Measurements from ENCODE around the gene DDX1.
"Not testable (repeated sequence)": the region's sequence is repeated elsewhere in the genome, so short reads cannot be mapped to it uniquely, and the experiment has no call there.

The DDX1 gene
- total RNA-seq, result 51.9 to 217 (median 87.2) reads per million in 9 experiments

GRCh38 chr2:15591692-15592463 lies at the start of gene DDX1:
Gene DDX1, plus strand, starts transcription at chr2:15591868. Its CDS starts 66 bp downstream, at chr2:15591934.
- Mint-ChIP-seq H3K9me3 (no peaks in the 10 kb centered on the region), H3K4me3 (peak within 1 kb of the TSS; percentile 89 to 93), H3K27me3 (no peaks in the 10 kb centered on the region), H3K4me1 (ENCODE audit: low read depth in 2 of 2) (peaks cover 12 to 26% of the 10 kb centered on the region in 2 donors), H3K36me3 (ENCODE audit: insufficient read depth) (peaks cover 31% of the 10 kb centered on the region), H3K27ac (peak within 1 kb of the TSS; percentile 94 to 96)
- DNase-seq (peak; percentile 80 to 86 (median 86)), ATAC-seq (replicated peaks) (peak; percentile 94)

- not testable (repeated sequence) for H3K4me3 Mint-ChIP-seq; H3K36me3 Mint-ChIP-seq (ENCODE audit: insufficient read depth); H3K27ac Mint-ChIP-seq; ATAC-seq (replicated peaks); DNase-seq; H3K27me3 Mint-ChIP-seq; H3K9me3 Mint-ChIP-seq
- peaks cover 0 to 15% of the 10 kb centered on the region in 2 donors for H3K4me1 Mint-ChIP-seq (ENCODE audit: low read depth in 2 of 2)
Observed at GRCh38 chr2:15542269-15542668, 49.4 kb upstream of the DDX1 start.

GRCh38 chr2:15543053-15543452 lies 48.6 kb upstream of the DDX1 start:
- ATAC-seq (replicated peaks), result no peak
- peaks cover 1% of the 10 kb centered on the region for H3K36me3 Mint-ChIP-seq (ENCODE audit: insufficient read depth)
- no peaks in the 10 kb centered on the region for H3K9me3 Mint-ChIP-seq
- no peak for DNase-seq
- peaks cover 0 to 15% of the 10 kb centered on the region in 2 donors for H3K4me1 Mint-ChIP-seq (ENCODE audit: low read depth in 2 of 2)
- no peak overlapping the region for H3K27ac Mint-ChIP-seq
- H3K27me3 Mint-ChIP-seq, result no peaks in the 10 kb centered on the region
- no peak overlapping the region for H3K4me3 Mint-ChIP-seq

GRCh38 chr2:15543541-15543940 lies 48.1 kb upstream of the DDX1 start:
- DNase-seq (no peak), ATAC-seq (replicated peaks) (no peak)
- Mint-ChIP-seq H3K27me3 (no peaks in the 10 kb centered on the region), H3K4me1 (ENCODE audit: low read depth in 2 of 2) (peaks cover 0 to 15% of the 10 kb centered on the region in 2 donors), H3K4me3 (no peak overlapping the region), H3K36me3 (ENCODE audit: insufficient read depth) (peaks cover 6% of the 10 kb centered on the region), H3K9me3 (no peaks in the 10 kb centered on the region), H3K27ac (no peak overlapping the region)

GRCh38 chr2:15544227-15544626 lies 47.4 kb upstream of the DDX1 start:
- H3K36me3 Mint-ChIP-seq (ENCODE audit: insufficient read depth), result peaks cover 6% of the 10 kb centered on the region
- DNase-seq, result no peak

GRCh38 chr2:15546297-15547098 lies 45.2 kb upstream of the DDX1 start:
- DNase-seq, result no peak

More at GRCh38 chr2:15544227-15544626, 47.4 kb upstream of the DDX1 start:
- H3K9me3 Mint-ChIP-seq, result no peaks in the 10 kb centered on the region
- H3K27me3 Mint-ChIP-seq, result no peaks in the 10 kb centered on the region
- no peak for ATAC-seq (replicated peaks)
- H3K4me3 Mint-ChIP-seq, result no peak overlapping the region
- peaks cover 0 to 15% of the 10 kb centered on the region in 2 donors for H3K4me1 Mint-ChIP-seq (ENCODE audit: low read depth in 2 of 2)
- H3K27ac Mint-ChIP-seq, result no peak overlapping the region

GRCh38 chr2:15547115-15547876 lies 44.4 kb upstream of the DDX1 start:
- ATAC-seq (replicated peaks) (no peak), DNase-seq (no peak)
- Mint-ChIP-seq H3K36me3 (ENCODE audit: insufficient read depth) (peaks cover 18% of the 10 kb centered on the region), H3K4me1 (ENCODE audit: low read depth in 2 of 2) (peaks cover 0 to 5% of the 10 kb centered on the region in 2 donors), H3K4me3 (no peak overlapping the region), H3K27me3 (no peaks in the 10 kb centered on the region), H3K27ac (no peak overlapping the region), H3K9me3 (no peaks in the 10 kb centered on the region)

More at GRCh38 chr2:15546297-15547098, 45.2 kb upstream of the DDX1 start:
- no peak for ATAC-seq (replicated peaks)
- Mint-ChIP-seq H3K36me3 (ENCODE audit: insufficient read depth) (peaks cover 16% of the 10 kb centered on the region), H3K4me1 (ENCODE audit: low read depth in 2 of 2) (peaks cover 0 to 5% of the 10 kb centered on the region in 2 donors), H3K27ac (no peak overlapping the region), H3K9me3 (no peaks in the 10 kb centered on the region), H3K27me3 (no peaks in the 10 kb centered on the region), H3K4me3 (no peak overlapping the region)

GRCh38 chr2:15548974-15549373 lies 42.7 kb upstream of the DDX1 start:
- H3K27ac Mint-ChIP-seq, result no peak overlapping the region
- H3K27me3 Mint-ChIP-seq, result no peaks in the 10 kb centered on the region
- DNase-seq (no peak), ATAC-seq (replicated peaks) (no peak)
- H3K9me3 Mint-ChIP-seq, result no peaks in the 10 kb centered on the region
- no peak overlapping the region for H3K4me3 Mint-ChIP-seq
- H3K36me3 Mint-ChIP-seq (ENCODE audit: insufficient read depth), result peaks cover 35% of the 10 kb centered on the region
- H3K4me1 Mint-ChIP-seq (ENCODE audit: low read depth in 2 of 2), result peaks cover 0 to 5% of the 10 kb centered on the region in 2 donors

- Mint-ChIP-seq H3K36me3 (ENCODE audit: insufficient read depth) (peaks cover 35% of the 10 kb centered on the region), H3K4me3 (no peak overlapping the region), H3K4me1 (ENCODE audit: low read depth in 2 of 2) (peaks cover 4 to 6% of the 10 kb centered on the region in 2 donors), H3K27me3 (no peaks in the 10 kb centered on the region), H3K27ac (no peak overlapping the region), H3K9me3 (no peaks in the 10 kb centered on the region)
- ATAC-seq (replicated peaks) (no peak), DNase-seq (no peak)
Observed at GRCh38 chr2:15553519-15553918, 38.1 kb upstream of the DDX1 start.

GRCh38 chr2:15553951-15554350 lies 37.7 kb upstream of the DDX1 start:
- no peak for ATAC-seq (replicated peaks)
- no peaks in the 10 kb centered on the region for H3K27me3 Mint-ChIP-seq
- peak overlapping the region in 1 of 2 donors; percentile 54 for H3K27ac Mint-ChIP-seq
- no peak overlapping the region for H3K4me3 Mint-ChIP-seq
- H3K36me3 Mint-ChIP-seq (ENCODE audit: insufficient read depth), result peaks cover 35% of the 10 kb centered on the region
- peaks cover 5 to 6% of the 10 kb centered on the region in 2 donors for H3K4me1 Mint-ChIP-seq (ENCODE audit: low read depth in 2 of 2)
- H3K9me3 Mint-ChIP-seq, result no peaks in the 10 kb centered on the region
- no peak for DNase-seq

- ATAC-seq (replicated peaks) (no peak), DNase-seq (no peak)
- H3K27me3 Mint-ChIP-seq, result no peaks in the 10 kb centered on the region
- no peak overlapping the region for H3K4me3 Mint-ChIP-seq
- peaks cover 11 to 12% of the 10 kb centered on the region in 2 donors for H3K4me1 Mint-ChIP-seq (ENCODE audit: low read depth in 2 of 2)
- peaks cover 35% of the 10 kb centered on the region for H3K36me3 Mint-ChIP-seq (ENCODE audit: insufficient read depth)
- H3K27ac Mint-ChIP-seq, result peak overlapping the region; percentile 41 to 54
- H3K9me3 Mint-ChIP-seq, result no peaks in the 10 kb centered on the region
Observed at GRCh38 chr2:15554525-15555218, 37.0 kb upstream of the DDX1 start.

GRCh38 chr2:15555760-15556193 lies 35.9 kb upstream of the DDX1 start:
- ATAC-seq (replicated peaks), result no peak
- DNase-seq, result no peak
- peaks cover 27% of the 10 kb centered on the region for H3K36me3 Mint-ChIP-seq (ENCODE audit: insufficient read depth)
- no peaks in the 10 kb centered on the region for H3K27me3 Mint-ChIP-seq
- H3K4me3 Mint-ChIP-seq, result no peak overlapping the region
- peaks cover 19 to 21% of the 10 kb centered on the region in 2 donors for H3K4me1 Mint-ChIP-seq (ENCODE audit: low read depth in 2 of 2)
- peak overlapping the region in 1 of 2 donors; percentile 88 for H3K27ac Mint-ChIP-seq
- H3K9me3 Mint-ChIP-seq, result no peaks in the 10 kb centered on the region

All from effector memory CD8-positive, alpha-beta T cell (primary cell).